H1 (cell line): ENCODE results near the gene FBXO21. TPM values are rescaled to one million over a fixed set of nuclear protein-coding genes. Genes with fewer than 3 reads are reported as not detected.
A peak's percentile ranks its signal among the peaks of the same experiment; 100 is the strongest.

Experiments
- ATF2 ChIP-seq: IDR thresholded peaks from 2 replicates; pipeline ENCODE4 v1.6.1; 2012; ENCODE audit warnings: low read length, inconsistent platforms
- ATF3 ChIP-seq: IDR thresholded peaks from 2 replicates; pipeline ENCODE4 v1.6.1; 2011; ENCODE audit warnings: low read depth, mild to moderate bottlenecking, low read length; ENCODE audit not compliant: insufficient read depth
- BCL11A ChIP-seq, 2 experiments: IDR thresholded peaks; one replicate each; pipeline ENCODE4 v1.6.1; 2011; ENCODE audit warnings: low read depth in 2 of 2, low read length in 2 of 2, mild to moderate bottlenecking in 2 of 2
- EP300 ChIP-seq, 2 experiments: IDR thresholded peaks; 1 replicate in 1 of 2; 2 replicates in 1 of 2; pipeline ENCODE4 v1.6.1; 2011 to 2012; ENCODE audit warnings: low read depth in 2 of 2, low read length in 2 of 2, mild to moderate bottlenecking in 2 of 2, borderline replicate concordance in 1 of 2, inconsistent platforms in 1 of 2, moderate library complexity in 1 of 2
- EZH2 ChIP-seq: fragments of 200-600 bp; sonication (generic); IDR thresholded peaks from 2 replicates; pipeline ENCODE4 v1.7.1; 2012; ENCODE audit warnings: low read depth, mild to moderate bottlenecking, moderate library complexity, low read length, inconsistent platforms; ENCODE audit not compliant: severe bottlenecking
- FOSL1 ChIP-seq: IDR thresholded peaks from 2 replicates; pipeline ENCODE4 v1.6.1; 2011; ENCODE audit warnings: mild to moderate bottlenecking, low read depth, low read length, moderate library complexity; ENCODE audit not compliant: insufficient read depth
- GTF2F1 ChIP-seq: IDR thresholded peaks from 2 replicates; pipeline ENCODE4 v1.6.1; 2012; ENCODE audit warnings: low read depth, low read length, improper control_type of control experiment, borderline replicate concordance
- HDAC6 ChIP-seq: IDR thresholded peaks from one replicate; pipeline ENCODE4 v1.7.1; 2012; ENCODE audit warnings: low read depth, mild to moderate bottlenecking, inconsistent platforms, low read length, moderate library complexity
- JUN ChIP-seq: IDR thresholded peaks from 2 replicates; pipeline ENCODE4 v1.6.1; 2011; ENCODE audit warnings: low read depth, mild to moderate bottlenecking, improper control_type of control experiment, low read length
- KDM5A ChIP-seq: fragments of 200-600 bp; IDR thresholded peaks from 2 replicates; pipeline ENCODE4 v1.7.1; 2012; ENCODE audit warnings: mild to moderate bottlenecking, low read length, inconsistent platforms, mixed read lengths
- MAX ChIP-seq: IDR thresholded peaks from 2 replicates; pipeline ENCODE4 v1.6.1; 2012; ENCODE audit warnings: inconsistent platforms
- RFX5 ChIP-seq: IDR thresholded peaks from 2 replicates; pipeline ENCODE4 v1.6.1; 2011; ENCODE audit warnings: low read depth, low read length, improper control_type of control experiment, borderline replicate concordance
- RXRA ChIP-seq: IDR thresholded peaks from 2 replicates; pipeline ENCODE4 v1.6.1; 2011; ENCODE audit warnings: low read depth, mild to moderate bottlenecking, low read length, moderate library complexity; ENCODE audit not compliant: insufficient read depth
- SAP30 ChIP-seq: fragments of 300-600 bp; sonication (generic); IDR thresholded peaks from 2 replicates; pipeline ENCODE4 v1.7.1; 2012; ENCODE audit warnings: low read length, moderate library complexity, mild to moderate bottlenecking, inconsistent platforms; ENCODE audit not compliant: insufficient read depth, insufficient replicate concordance
- SIN3A ChIP-seq, 2 experiments: IDR thresholded peaks in 1 of 2; conservative IDR thresholded peaks in 1 of 2; 2 replicates each; pipeline ENCODE4 v1.6.1; 2011 to 2012; ENCODE audit warnings: low read length in 2 of 2, improper control_type of control experiment in 1 of 2, low read depth in 1 of 2, mild to moderate bottlenecking in 1 of 2
- SIRT6 ChIP-seq: IDR thresholded peaks from one replicate; pipeline ENCODE4 v1.7.1; 2012; ENCODE audit warnings: low read length, inconsistent platforms
- SP2 ChIP-seq: IDR thresholded peaks from 2 replicates; pipeline ENCODE4 v1.6.1; 2012; ENCODE audit warnings: mild to moderate bottlenecking, low read length, inconsistent platforms
- SP4 ChIP-seq: IDR thresholded peaks from 2 replicates; pipeline ENCODE4 v1.6.1; 2012; ENCODE audit warnings: low read length, inconsistent platforms
- SUZ12 ChIP-seq: fragments of 200-600 bp; sonication (generic); IDR thresholded peaks from 2 replicates; pipeline ENCODE4 v1.6.1; 2012; ENCODE audit warnings: mild to moderate bottlenecking, inconsistent platforms, low read length, moderate library complexity, mixed read lengths
- TAF1 ChIP-seq: IDR thresholded peaks from 2 replicates; pipeline ENCODE4 v1.6.1; 2011; ENCODE audit warnings: mild to moderate bottlenecking, low read depth, low read length
- TBP ChIP-seq: IDR thresholded peaks from 2 replicates; pipeline ENCODE4 v1.6.1; 2011; ENCODE audit warnings: low read depth, low read length, improper control_type of control experiment
- YY1 ChIP-seq: IDR thresholded peaks from 2 replicates; pipeline ENCODE4 v1.6.1; 2011; ENCODE audit warnings: low read depth, mild to moderate bottlenecking, low read length
- polyA plus RNA-seq, 7 experiments: library from polyadenylated mRNA; depleted of rRNA in 3 of 7; stranded (reverse) in 5 of 7; unstranded in 2 of 7; fragments of >200 nt in 5 of 7; fragments of 200-250 nt in 2 of 7; gene quantifications; 1 replicate in 5 of 7; 2 replicates in 1 of 7; 4 replicates in 1 of 7; pipeline versions ENCODE4 v1.2.1 to v1.2.3, GENCODE V29; 2011 to 2013; ENCODE audit warnings: missing spikeins in 2 of 7, mixed read lengths in 2 of 7
- total RNA-seq: library from RNA; stranded (reverse); fragmentation: NEBNext Ultra II Directional; extraction: Animal tissue kit (Norgen Biotek cat#: 25700); gene quantifications from 2 replicates; pipeline ENCODE4 v1.2.1, GENCODE V29; 2021

The FBXO21 gene
- total and polyA plus RNA-seq, 2 of the 8 experiments (the other 6 are each of a cell fraction or from before 2014, with no cell fraction given), result 57.0 to 80.6 TPM

- TF ChIP-seq KDM5A (peak; percentile 64; the same call in 1 of the 2 replicates), SP2 (no peak), SAP30 (no peak), EZH2 (no peak), RFX5 (no peak), SIN3A (conservative IDR thresholded peaks at IDR 0.05 in 1 of 2, IDR thresholded peaks at IDR 0.05 in 1 of 2; ENCODE audit: low read depth in 1 of 2, low read length in 2 of 2) (peak in 1 of 2 experiments; percentile 70; a peak in 2 of 4 replicates), TBP (peak; percentile 94), SIRT6 (no peak), BCL11A (IDR thresholded peaks at IDR 0.05; ENCODE audit: low read depth in 2 of 2, low read length in 2 of 2) (no peak), ATF2 (no peak; the same call in 1 of the 2 replicates), SP4 (peak; percentile 66; the same call in 1 of the 2 replicates), EP300 (IDR thresholded peaks at IDR 0.05; ENCODE audit: borderline replicate concordance in 1 of 2, low read depth in 2 of 2, low read length in 2 of 2) (no peak), JUN (no peak), ATF3 (no peak), RXRA (no peak), MAX (0 out of 2 replicates have a peak, but pooled peaks have one; percentile 36), YY1 (peak; percentile 97), TAF1 (peak; percentile 99), SUZ12 (no peak), GTF2F1 (no peak), HDAC6 (no peak), FOSL1 (no peak)
Measured at GRCh38 chr12:117190210-117190781, at the start of gene FBXO21 (continued).
